Cerebellar nuclear complex (tissue), 1 donor: Measurements from ENCODE around the gene TRMT11.
"Not testable (repeated sequence)": the region's sequence is repeated elsewhere in the genome, so short reads cannot be mapped to it uniquely, and the experiment has no call there.

Experiments used
- DNase-seq, 2 experiments: peaks; one replicate each; lab custom pipeline; 2025; lab: John Stamatoyannopoulos, UW

Gene TRMT11

GRCh38 chr6:125994670-125995488 lies 8.5 kb downstream of the TRMT11 start:
- no peak for DNase-seq

GRCh38 chr6:125995972-125996580 lies 9.7 kb downstream of the TRMT11 start:
- peak in 1 of 2 experiments; percentile 55 for DNase-seq

DNA sequence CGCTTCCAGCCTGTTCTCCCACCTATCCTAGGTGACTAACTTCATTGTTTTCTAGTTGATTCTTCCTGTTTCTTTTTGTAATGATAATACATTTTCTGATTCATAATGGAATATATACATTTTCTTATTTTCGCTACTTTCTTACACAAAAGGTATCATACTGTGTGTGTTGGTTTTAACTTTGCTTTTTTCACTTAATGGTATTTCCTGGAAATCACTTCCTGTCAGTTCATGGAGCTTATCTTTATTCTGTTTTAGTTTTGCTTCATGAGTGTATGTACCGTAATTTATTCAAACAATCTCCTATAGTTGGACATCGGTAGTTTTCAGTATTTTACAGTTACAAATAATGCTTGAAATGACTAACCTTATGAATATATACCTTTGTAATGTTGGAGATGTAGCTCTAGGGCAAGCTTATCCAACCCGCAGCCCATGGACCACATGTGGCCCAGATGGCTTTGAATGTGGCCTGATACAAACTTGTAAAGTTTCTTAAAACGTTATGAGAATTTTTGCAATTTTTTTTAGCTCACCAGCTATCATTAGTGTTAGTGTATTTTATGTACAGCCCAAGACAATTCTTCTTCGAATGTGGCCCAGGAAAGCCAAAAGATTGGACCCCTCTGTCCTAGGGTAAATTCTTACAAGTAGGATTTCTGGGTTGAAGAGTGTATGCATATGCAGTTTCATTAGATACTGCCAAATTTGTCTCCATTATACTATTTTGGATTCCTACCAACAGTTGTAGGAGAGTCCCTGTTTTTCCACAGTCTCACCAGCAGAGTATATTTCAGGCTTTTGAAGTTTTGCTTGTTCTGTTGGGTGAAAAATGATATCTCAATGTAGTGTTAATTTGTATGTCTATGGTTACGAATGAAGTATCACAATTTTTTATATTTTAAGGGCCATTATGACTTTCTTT lies 16.7 kb downstream of the TRMT11 start:
- no peak for DNase-seq

DNA sequence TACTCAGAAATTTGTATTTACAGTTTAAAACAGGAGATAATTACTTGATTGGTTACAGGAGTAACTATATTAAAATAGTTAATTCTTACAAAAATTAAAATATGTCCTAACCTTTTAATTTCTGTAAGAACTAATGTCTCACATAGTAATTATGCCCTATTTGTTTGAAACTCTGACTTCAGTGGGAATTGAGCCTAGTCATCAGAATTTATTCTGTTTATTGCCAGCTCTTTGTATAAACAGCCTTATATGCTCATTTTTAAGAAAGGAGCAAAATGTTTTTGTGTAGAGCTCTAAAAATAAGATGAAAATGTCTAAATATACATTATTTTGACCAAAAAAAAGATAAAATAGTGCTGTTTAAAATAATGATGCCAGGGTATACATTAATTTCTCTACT lies 21.5 kb downstream of the TRMT11 start:
- DNase-seq, result no peak

- DNase-seq, result no peak
Measured at GRCh38 chr6:126010040-126010439, 23.7 kb downstream of the TRMT11 start.

DNA sequence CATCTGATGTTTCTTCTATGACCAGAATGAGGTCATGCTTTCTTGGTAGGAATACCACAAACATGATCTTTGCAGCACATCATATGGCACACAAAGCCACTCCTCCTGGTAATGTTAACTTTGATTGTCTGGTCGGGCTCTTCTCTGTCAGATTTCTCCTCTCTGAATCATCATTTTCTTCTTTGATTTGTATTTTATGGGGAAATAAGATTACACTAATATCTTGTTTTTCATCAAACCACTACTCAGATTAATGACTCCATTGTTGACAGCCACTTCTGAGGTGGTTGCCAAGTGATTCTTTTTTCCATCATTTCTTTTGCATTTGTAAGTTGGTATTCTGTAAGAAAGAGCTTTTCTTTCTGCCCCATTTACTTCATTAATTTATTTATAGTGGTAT lies 29.5 kb downstream of the TRMT11 start:
- no peak for DNase-seq

- no peak for DNase-seq
Measured at GRCh38 chr6:126016591-126016990, 30.3 kb downstream of the TRMT11 start.

DNA sequence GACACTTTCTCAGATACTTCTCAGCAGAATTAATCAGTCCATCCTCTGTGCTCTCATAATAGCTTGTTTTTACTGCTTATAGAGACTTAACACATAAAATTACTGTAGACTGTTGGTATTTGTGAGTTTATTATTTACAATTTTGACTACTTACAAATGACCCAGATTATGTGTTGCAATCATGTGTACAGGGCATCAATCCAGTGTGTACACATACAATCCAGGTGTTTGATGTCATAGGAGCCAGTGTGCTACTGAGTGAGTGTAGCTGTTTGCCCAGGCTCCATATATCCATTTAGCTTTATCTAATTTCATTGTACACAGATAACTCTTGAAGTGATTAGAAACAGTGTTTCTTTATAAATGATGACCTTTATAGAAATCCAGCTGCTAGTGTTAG lies 31.3 kb downstream of the TRMT11 start:
- DNase-seq, result no peak

DNA sequence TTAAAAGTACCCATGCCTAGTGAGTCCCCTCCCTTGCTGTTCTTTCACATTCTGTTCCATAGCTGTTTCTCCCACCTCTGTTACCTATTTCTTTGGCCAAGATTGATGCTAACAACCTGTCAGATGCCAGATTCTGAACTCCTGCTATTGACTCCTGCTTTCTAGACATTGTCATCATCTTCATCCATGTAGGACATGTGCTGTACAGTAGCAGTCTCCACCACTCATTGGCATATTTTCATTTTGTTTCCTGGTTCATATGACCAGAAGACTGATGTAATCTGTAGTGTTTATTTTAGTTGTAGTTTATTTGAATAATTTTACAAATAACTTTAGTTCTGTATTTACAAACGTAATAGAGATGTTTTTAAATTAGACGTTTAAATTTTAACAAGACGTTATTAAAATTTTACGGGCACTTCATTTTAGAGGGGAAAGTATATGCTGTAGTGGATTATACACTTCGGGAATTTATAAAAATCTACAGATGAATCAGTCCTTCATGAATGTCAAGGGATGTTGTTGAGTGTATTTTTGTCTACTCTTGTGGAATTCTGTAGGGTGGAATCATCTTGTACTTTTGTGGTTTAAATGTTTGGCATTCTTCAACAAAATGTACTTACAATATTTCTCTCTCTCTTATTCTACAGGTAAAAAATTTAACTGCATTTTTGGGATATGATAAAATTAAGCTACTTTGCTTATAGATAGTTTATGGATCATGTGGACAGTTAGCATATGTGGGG lies 34.1 kb downstream of the TRMT11 start:
- DNase-seq, result no peak

- not testable (repeated sequence) for DNase-seq
Measured at GRCh38 chr6:126023474-126023873, 37.1 kb downstream of the TRMT11 start.

GRCh38 chr6:126026001-126026400 lies 39.7 kb downstream of the TRMT11 start:
- DNase-seq, result no peak

- DNase-seq, result no peak
Measured at GRCh38 chr6:126027601-126028000, 41.3 kb downstream of the TRMT11 start.

GRCh38 chr6:126030045-126030444 lies 43.7 kb downstream of the TRMT11 start:
- DNase-seq, result no peak

- DNase-seq, result no peak
Measured at GRCh38 chr6:126033696-126034095, 47.4 kb downstream of the TRMT11 start.

- DNase-seq, result no peak
Measured at GRCh38 chr6:126034656-126035055, 48.3 kb downstream of the TRMT11 start.

- DNase-seq, result no peak
Measured at GRCh38 chr6:126035764-126036163, 49.4 kb downstream of the TRMT11 start.

GRCh38 chr6:126038234-126038633 lies 51.9 kb downstream of the TRMT11 start:
- no peak for DNase-seq

- no peak for DNase-seq
Measured at GRCh38 chr6:126039284-126039683, 52.9 kb downstream of the TRMT11 start.

DNA sequence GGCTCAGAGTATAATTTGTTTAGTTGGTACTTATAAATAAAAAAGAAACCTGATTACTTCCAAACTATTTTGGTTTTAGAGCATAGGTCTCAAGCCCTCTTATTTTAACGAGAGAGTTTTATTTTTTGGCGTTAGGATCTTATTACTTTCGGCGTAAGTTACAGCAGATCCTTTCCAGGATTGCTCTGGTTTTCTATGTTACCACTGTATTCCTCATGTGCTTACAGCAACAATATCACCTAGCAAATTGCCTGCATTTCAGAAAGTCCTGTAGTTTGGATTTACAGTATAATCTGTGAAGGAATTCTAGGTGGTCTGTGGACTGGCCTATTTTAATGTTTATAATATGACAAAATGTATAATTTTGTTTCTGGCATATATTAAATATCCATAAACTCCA lies 54.1 kb downstream of the TRMT11 start:
- no peak for DNase-seq

GRCh38 chr6:126040826-126041225 lies 54.5 kb downstream of the TRMT11 start:
- no peak for DNase-seq

DNA sequence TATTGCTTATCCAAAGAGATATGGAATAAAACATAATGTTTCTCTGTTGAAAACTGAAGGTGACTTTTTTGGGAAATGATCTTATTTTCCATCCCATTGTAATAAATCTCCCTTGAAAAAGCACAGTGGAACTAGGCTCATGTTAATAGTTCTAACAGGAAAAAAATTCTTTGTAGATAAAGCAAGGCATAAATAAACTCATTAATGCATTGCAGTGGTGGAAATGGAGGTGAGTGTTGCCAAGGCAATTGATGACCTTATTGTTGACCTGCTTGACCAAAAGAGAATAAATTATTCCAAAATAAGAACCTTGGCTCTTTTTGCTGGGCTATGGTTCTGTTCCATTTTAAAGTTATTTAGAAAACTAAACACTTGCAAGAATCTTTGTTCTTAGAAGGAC lies 55.2 kb downstream of the TRMT11 start:
- DNase-seq, result no peak

GRCh38 chr6:126042001-126042419 lies 55.7 kb downstream of the TRMT11 start:
- DNase-seq, result no peak
